ENCODE data around the gene TRPC4.
"Not testable (repeated sequence)": the region's sequence is repeated elsewhere in the genome, so short reads cannot be mapped to it uniquely, and the experiment has no call there.

TRPC4 gene

GRCh38 chr13:37608750-37609339 lies 260.7 kb downstream of the TRPC4 start:
- Mint-ChIP-seq H3K4me3 (no peak overlapping the region), H3K4me1 (ENCODE audit: low read depth) (no peaks in the 10 kb centered on the region), H3K9me3 (no peaks in the 10 kb centered on the region), H3K27ac (no peak overlapping the region), H3K36me3 (ENCODE audit: low read depth) (no peaks in the 10 kb centered on the region), H3K27me3 (no peaks in the 10 kb centered on the region)
- intact Hi-C loops (cut with micrococcal nuclease): loop anchor here (10.0 kb wide), 1 partner anchor 504 kb away; the partner anchor contains the start of gene CSNK1A1L

- intact Hi-C loops (cut with micrococcal nuclease): loop anchor here (2.0 to 10.0 kb wide), 2 partner anchors 498 to 528 kb away; partner anchors contain the start of gene CSNK1A1L
- Mint-ChIP-seq H3K36me3 (ENCODE audit: low read depth) (no peaks in the 10 kb centered on the region), H3K4me3 (no peak overlapping the region), H3K27me3 (no peaks in the 10 kb centered on the region), H3K27ac (no peak overlapping the region), H3K9me3 (no peaks in the 10 kb centered on the region), H3K4me1 (ENCODE audit: low read depth) (no peaks in the 10 kb centered on the region)
Observed at GRCh38 chr13:37602733-37603381, 266.7 kb downstream of the TRPC4 start.

- Mint-ChIP-seq H3K27ac (no peak overlapping the region), H3K4me3 (no peak overlapping the region), H3K27me3 (no peaks in the 10 kb centered on the region), H3K9me3 (no peaks in the 10 kb centered on the region), H3K36me3 (ENCODE audit: low read depth) (no peaks in the 10 kb centered on the region), H3K4me1 (ENCODE audit: low read depth) (no peaks in the 10 kb centered on the region)
- intact Hi-C loops (cut with micrococcal nuclease): loop anchor here (2.0 to 10.0 kb wide), 2 partner anchors 497 to 527 kb away; partner anchors contain the start of gene CSNK1A1L
Observed at GRCh38 chr13:37601648-37602440, 267.7 kb downstream of the TRPC4 start.

GRCh38 chr13:37599519-37599918 lies 270.1 kb downstream of the TRPC4 start:
- Mint-ChIP-seq H3K27ac (no peak overlapping the region), H3K36me3 (ENCODE audit: low read depth) (no peaks in the 10 kb centered on the region), H3K27me3 (no peaks in the 10 kb centered on the region), H3K4me1 (ENCODE audit: low read depth) (no peaks in the 10 kb centered on the region), H3K9me3 (no peaks in the 10 kb centered on the region), H3K4me3 (no peak overlapping the region)
- intact Hi-C loops (cut with micrococcal nuclease): no loop called here

GRCh38 chr13:37598597-37598996 lies 271.0 kb downstream of the TRPC4 start, which contains the start of gene POSTN:
POSTN (minus strand) TSS chr13:37598768; CDS start chr13:37598726, 42 bp downstream.
- Mint-ChIP-seq H3K9me3 (no peaks in the 10 kb centered on the region), H3K4me3 (no peak within 1 kb of the TSS), H3K27ac (no peak within 1 kb of the TSS), H3K36me3 (ENCODE audit: low read depth) (no peaks in the 10 kb centered on the region), H3K4me1 (ENCODE audit: low read depth) (no peaks in the 10 kb centered on the region), H3K27me3 (no peaks in the 10 kb centered on the region)
- intact Hi-C loops (cut with micrococcal nuclease): no loop called here

GRCh38 chr13:37597477-37598025 lies 272.0 kb downstream of the TRPC4 start:
- Mint-ChIP-seq H3K4me1 (ENCODE audit: low read depth) (no peaks in the 10 kb centered on the region), H3K9me3 (no peaks in the 10 kb centered on the region), H3K27ac (no peak overlapping the region), H3K4me3 (no peak overlapping the region), H3K27me3 (no peaks in the 10 kb centered on the region), H3K36me3 (ENCODE audit: low read depth) (no peaks in the 10 kb centered on the region)
- intact Hi-C loops (cut with micrococcal nuclease): no loop called here

- H3K9me3 Mint-ChIP-seq: no peaks in the 10 kb centered on the region
- intact Hi-C loops (cut with micrococcal nuclease): no loop called here
- H3K36me3 Mint-ChIP-seq (ENCODE audit: low read depth): no peaks in the 10 kb centered on the region
- H3K4me1 Mint-ChIP-seq (ENCODE audit: low read depth): no peaks in the 10 kb centered on the region
- H3K27me3 Mint-ChIP-seq: no peaks in the 10 kb centered on the region
- H3K4me3 Mint-ChIP-seq: no peak overlapping the region
- H3K27ac Mint-ChIP-seq: no peak overlapping the region
Observed at GRCh38 chr13:37596805-37597204, 272.8 kb downstream of the TRPC4 start.

- no peaks in the 10 kb centered on the region for H3K4me1 Mint-ChIP-seq (ENCODE audit: low read depth)
- intact Hi-C loops (cut with micrococcal nuclease): no loop called here
- no peaks in the 10 kb centered on the region for H3K9me3 Mint-ChIP-seq
- H3K36me3 Mint-ChIP-seq (ENCODE audit: low read depth): no peaks in the 10 kb centered on the region
- H3K27me3 Mint-ChIP-seq: no peaks in the 10 kb centered on the region
- H3K4me3 Mint-ChIP-seq: no peak overlapping the region
- no peak overlapping the region for H3K27ac Mint-ChIP-seq
Observed at GRCh38 chr13:37595162-37595561, 274.4 kb downstream of the TRPC4 start.

GRCh38 chr13:37594550-37594949 lies 275.0 kb downstream of the TRPC4 start:
- no peaks in the 10 kb centered on the region for H3K9me3 Mint-ChIP-seq
- H3K27ac Mint-ChIP-seq: no peak overlapping the region
- intact Hi-C loops (cut with micrococcal nuclease): no loop called here
- H3K4me1 Mint-ChIP-seq (ENCODE audit: low read depth): no peaks in the 10 kb centered on the region
- no peak overlapping the region for H3K4me3 Mint-ChIP-seq
- no peaks in the 10 kb centered on the region for H3K27me3 Mint-ChIP-seq
- H3K36me3 Mint-ChIP-seq (ENCODE audit: low read depth): no peaks in the 10 kb centered on the region

GRCh38 chr13:37589381-37589780 lies 280.2 kb downstream of the TRPC4 start:
- H3K4me3 Mint-ChIP-seq; H3K27ac Mint-ChIP-seq; H3K4me1 Mint-ChIP-seq (ENCODE audit: low read depth); H3K27me3 Mint-ChIP-seq; H3K36me3 Mint-ChIP-seq (ENCODE audit: low read depth); H3K9me3 Mint-ChIP-seq; intact Hi-C loops (cut with micrococcal nuclease): not testable (repeated sequence)

GRCh38 chr13:37587236-37587635 lies 282.3 kb downstream of the TRPC4 start:
- H3K27me3 Mint-ChIP-seq: no peaks in the 10 kb centered on the region
- H3K9me3 Mint-ChIP-seq: no peaks in the 10 kb centered on the region
- H3K4me1 Mint-ChIP-seq (ENCODE audit: low read depth): no peaks in the 10 kb centered on the region
- intact Hi-C loops (cut with micrococcal nuclease): no loop called here
- no peak overlapping the region for H3K4me3 Mint-ChIP-seq
- no peaks in the 10 kb centered on the region for H3K36me3 Mint-ChIP-seq (ENCODE audit: low read depth)
- no peak overlapping the region for H3K27ac Mint-ChIP-seq
